Pancreas (tissue), 10 donors: ENCODE results near the gene ME3. TPM values are rescaled to one million over a fixed set of nuclear protein-coding genes. Genes with fewer than 3 reads are reported as not detected.

ENCODE experiments used
- ATAC-seq, 4 donors: fragments of 200-7000 bp; cut with Tn5 transposase; one replicate each; pipeline versions ENCODE4 v1.8.0 to v1.9.1; 2020; ENCODE audit warnings: mild to moderate bottlenecking in 4 of 4, moderate library complexity in 4 of 4
- DNase-seq, 6 donors: peaks; one replicate each; pipeline ENCODE4 v3.0.0-alpha.2; 2020
- FAIRE-seq: peaks from 2 replicates; lab custom pipeline; 2012; peaks lifted over from hg19 to GRCh38; lab: Jason Lieb, UNC
- H3K27ac ChIP-seq, 4 donors: fragments of 200-600 bp; sonication (generic); 1 replicate in 3 of 4; 2 replicates in 1 of 4; pipeline versions ENCODE4 v1.5.0 to v1.8.0; 2020
- H3K27me3 ChIP-seq, 4 donors: fragments of 200-600 bp; one replicate each; pipeline ENCODE4 v1.8.0; 2021
- H3K36me3 ChIP-seq, 3 donors: fragments of 200-600 bp; sonication (generic) in 1 of 3; one replicate each; pipeline versions ENCODE4 v1.5.0 to v1.8.0; 2020 to 2021
- H3K4me1 ChIP-seq, 3 donors: fragments of 200-600 bp; one replicate each; pipeline ENCODE4 v1.8.0; 2021
- H3K4me3 ChIP-seq, 4 donors: fragments of 200-600 bp; sonication (generic) in 2 of 4; one replicate each; pipeline versions ENCODE4 v1.5.0 to v1.8.0; 2020 to 2021
- H3K9me3 ChIP-seq, 4 donors: fragments of 200-600 bp; one replicate each; pipeline ENCODE4 v1.8.0; 2021
- whole genome bisulfite sequencing, 2 donors: extraction: QIAGEN DNeasy Blood & Tissue Kit; methylation state at CpG; one replicate each; pipeline ENCODE4 v1.1.7; 2013; 5-methylcytosine and 5-hydroxymethylcytosine counted together
- intact Hi-C, 3 donors: fragments of 100-400 bp; cut with DNase I; formaldehyde crosslinking; loops; one replicate each; pipeline versions ENCODE4 v1.11.1 to v1.14.2; 2022
- polyA plus RNA-seq, 2 donors: library from polyadenylated mRNA; stranded (reverse); fragments of 200-250 nt; gene quantifications; one replicate each; pipeline ENCODE4 v1.2.3, GENCODE V29; 2013
- total RNA-seq, 6 donors: library from RNA; stranded (reverse); fragmentation: NEBNext Ultra II Directional in 4 of 6; extraction: Animal tissue kit (Norgen Biotek cat#: 25700) in 4 of 6; gene quantifications; one replicate each; pipeline versions ENCODE4 v1.2.1 to v1.2.4, GENCODE V29; 2021 to 2023
- TF ChIP-seq, protein P1 (sequence below), 4 donors: fragments of 200-600 bp; sonication (generic) in 3 of 4; IDR thresholded peaks; one replicate each; pipeline versions ENCODE4 v1.5.0 to v1.8.0; 2021; ENCODE audit warnings: antibody characterized with exemption in 4 of 4
- donor health status: healthy with polysubstance abuse.
- donor health status: DM: no; HTN: no; CAD: no; lungs with moderate emphysema.
- donor health status: DM: no; HTN: no; CAD: no.
- donor health status: control.
- donor health status: control.
- donor health status: Bipolar disorder and iron deficiency.
- donor health status: DM: yes; HTN: yes; CAD: no.
- donor health status: DM: no; HTN: no; CAD: no.
- donor health status: DM: no; HTN: no; CAD: no.
- donor health status: DM: yes; HTN: yes; CAD: no.

Gene ME3
- total and polyA plus RNA-seq, 8 donors, result 6.5 to 38.8 (median 13.2) TPM

- H3K4me3 ChIP-seq, result no peak overlapping the region
- H3K9me3 ChIP-seq, result no peaks in the 10 kb centered on the region
- 59 to 71% methylated on average over 3 of the region's 3 CpGs for WGBS, 2 donors
- peak; percentile 58 to 73 (median 66) for DNase-seq
- no peak for FAIRE-seq
- TF ChIP-seq, protein P1, sequence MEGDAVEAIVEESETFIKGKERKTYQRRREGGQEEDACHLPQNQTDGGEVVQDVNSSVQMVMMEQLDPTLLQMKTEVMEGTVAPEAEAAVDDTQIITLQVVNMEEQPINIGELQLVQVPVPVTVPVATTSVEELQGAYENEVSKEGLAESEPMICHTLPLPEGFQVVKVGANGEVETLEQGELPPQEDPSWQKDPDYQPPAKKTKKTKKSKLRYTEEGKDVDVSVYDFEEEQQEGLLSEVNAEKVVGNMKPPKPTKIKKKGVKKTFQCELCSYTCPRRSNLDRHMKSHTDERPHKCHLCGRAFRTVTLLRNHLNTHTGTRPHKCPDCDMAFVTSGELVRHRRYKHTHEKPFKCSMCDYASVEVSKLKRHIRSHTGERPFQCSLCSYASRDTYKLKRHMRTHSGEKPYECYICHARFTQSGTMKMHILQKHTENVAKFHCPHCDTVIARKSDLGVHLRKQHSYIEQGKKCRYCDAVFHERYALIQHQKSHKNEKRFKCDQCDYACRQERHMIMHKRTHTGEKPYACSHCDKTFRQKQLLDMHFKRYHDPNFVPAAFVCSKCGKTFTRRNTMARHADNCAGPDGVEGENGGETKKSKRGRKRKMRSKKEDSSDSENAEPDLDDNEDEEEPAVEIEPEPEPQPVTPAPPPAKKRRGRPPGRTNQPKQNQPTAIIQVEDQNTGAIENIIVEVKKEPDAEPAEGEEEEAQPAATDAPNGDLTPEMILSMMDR (IDR thresholded peaks at IDR 0.05), result no peak
- H3K4me1 ChIP-seq, result peaks cover 0 to 3% (median 0%) of the 10 kb centered on the region in 3 donors
- intact Hi-C loops, result loop anchor here (5.0 to 10.0 kb wide), 2 partner anchors 355 to 357 kb away; no protein-coding TSS in a partner anchor
- peak overlapping the region in 3 of 4 donors; percentile 17 to 67 (median 66) for H3K27ac ChIP-seq
- ATAC-seq, result peak; percentile 55 to 73 (median 70)
- no peaks in the 10 kb centered on the region for H3K27me3 ChIP-seq
- H3K36me3 ChIP-seq, result no peaks in the 10 kb centered on the region
Observed at GRCh38 chr11:86459682-86460460, 212.5 kb downstream of the ME3 start.

DNA sequence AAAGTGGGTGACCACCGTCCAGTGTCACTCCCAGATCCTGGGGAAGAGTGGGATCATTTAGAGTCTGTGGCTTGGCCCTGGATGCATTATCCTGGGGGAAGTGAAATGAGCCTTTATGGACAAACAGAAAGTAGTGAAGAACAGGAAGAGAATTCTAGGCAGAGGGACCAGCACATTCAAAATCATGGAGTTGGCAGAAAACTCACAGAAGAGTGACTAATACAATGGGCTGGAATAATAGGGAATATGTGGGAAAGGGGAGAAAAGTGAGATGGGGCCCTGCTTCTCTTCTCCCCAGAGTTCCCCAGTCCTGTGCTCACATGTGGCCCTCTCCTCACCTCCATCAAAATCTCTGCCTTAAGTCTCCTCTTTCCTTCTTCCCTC, 213.4 kb downstream of the ME3 start:
- intact Hi-C loops, result loop anchor here in 2 of 3 donors (5.0 kb wide), 1 partner anchor 358 kb away; no protein-coding TSS in a partner anchor
- Histone ChIP-seq H3K27me3 (no peaks in the 10 kb centered on the region), H3K4me1 (peaks cover 0 to 3% (median 0%) of the 10 kb centered on the region in 3 donors), H3K4me3 (no peak overlapping the region), H3K36me3 (no peaks in the 10 kb centered on the region), H3K9me3 (no peaks in the 10 kb centered on the region), H3K27ac (peak overlapping the region in 2 of 4 donors; percentile 66 to 67)
- 80 to 97% methylated on average over 1 of the region's 1 CpG for WGBS, 2 donors
- FAIRE-seq (no peak), ATAC-seq (no peak), DNase-seq (no peak)
- TF ChIP-seq, protein P1 (IDR thresholded peaks at IDR 0.05), result no peak

DNA sequence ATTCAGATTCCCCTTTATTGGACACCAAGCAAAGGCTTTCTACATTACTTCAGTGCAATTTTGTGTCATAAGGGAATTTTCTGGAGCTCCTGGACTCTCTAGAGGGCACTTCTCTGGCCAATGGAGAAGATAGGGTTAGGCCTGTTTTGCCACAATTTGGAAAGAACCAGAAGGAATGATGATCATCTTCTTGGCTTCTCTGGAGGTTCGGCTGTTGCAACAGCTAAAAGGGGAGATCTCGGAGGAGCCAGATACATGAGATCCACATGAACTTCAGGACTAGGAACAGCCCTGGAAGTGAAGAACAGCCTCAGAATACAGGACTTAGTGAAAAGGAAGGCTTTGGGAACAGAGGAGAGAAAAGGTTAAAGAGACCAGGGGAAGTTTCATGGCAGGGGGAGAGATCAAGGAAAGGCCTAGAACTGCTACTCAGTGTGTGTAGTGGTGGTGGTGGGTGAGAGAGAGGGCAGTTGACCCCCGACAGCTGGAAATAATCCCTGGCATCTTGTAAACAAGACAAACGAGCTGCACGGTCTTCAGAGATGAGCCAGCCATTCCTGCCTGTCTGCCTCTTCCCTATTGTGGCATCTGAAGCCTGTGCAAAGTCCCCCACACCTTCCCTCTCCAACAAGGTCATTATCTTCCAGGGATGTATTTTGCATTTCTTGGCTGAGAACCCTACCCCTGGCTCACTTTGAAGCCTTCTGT, 214.0 kb downstream of the ME3 start:
- TF ChIP-seq, protein P1 (IDR thresholded peaks at IDR 0.05), result no peak
- WGBS, 2 donors, result 78 to 82% methylated on average over 5 of the region's 5 CpGs
- H3K27ac ChIP-seq, result peak overlapping the region in 2 of 4 donors; percentile 66 to 67

DNA sequence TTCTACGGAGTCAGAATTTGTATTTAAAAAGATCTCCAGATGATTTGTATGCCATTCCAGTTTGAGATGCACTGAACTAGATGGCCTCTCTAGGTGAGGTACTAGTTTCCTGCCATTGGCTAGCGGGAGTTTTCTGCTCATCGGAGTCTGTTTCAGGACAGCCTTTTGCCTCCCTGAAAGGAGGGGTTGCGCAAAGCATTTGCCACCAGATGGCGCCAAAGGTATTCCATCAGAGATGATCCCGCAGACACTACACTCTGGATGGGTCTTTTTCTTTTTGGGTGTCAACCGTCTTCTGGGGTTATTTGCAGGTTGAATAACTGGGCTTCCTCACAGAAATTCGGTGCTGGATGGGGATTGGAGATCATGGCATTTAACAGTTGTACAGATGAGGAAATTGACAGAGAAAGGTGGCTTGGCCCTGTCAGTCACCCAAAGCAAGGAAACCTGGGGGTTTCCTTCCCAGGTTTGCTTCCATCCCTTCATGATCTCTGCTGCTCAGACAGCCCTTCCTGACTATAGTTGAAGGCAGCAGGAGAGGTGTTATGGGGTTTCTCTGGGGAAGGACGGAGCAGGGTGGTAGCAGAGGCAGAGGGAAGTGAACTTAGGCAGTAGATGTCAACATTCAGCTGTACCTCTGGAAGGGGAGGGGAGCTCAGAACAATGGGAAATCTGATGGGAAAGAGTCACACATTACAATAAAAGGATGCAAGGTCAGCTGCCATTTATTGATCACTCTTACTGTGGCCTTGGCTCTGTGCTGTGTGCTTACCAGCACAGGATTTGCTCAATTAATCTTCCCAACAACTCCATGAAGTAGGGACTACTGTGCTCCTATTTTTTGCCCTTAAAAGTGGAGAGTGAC, 216.1 kb downstream of the ME3 start:
- FAIRE-seq, result no peak
- Histone ChIP-seq H3K27me3 (no peaks in the 10 kb centered on the region), H3K27ac (peak overlapping the region in 1 of 4 donors; percentile 44), H3K36me3 (no peaks in the 10 kb centered on the region), H3K4me3 (no peak overlapping the region), H3K9me3 (no peaks in the 10 kb centered on the region), H3K4me1 (peaks cover 0 to 3% (median 0%) of the 10 kb centered on the region in 3 donors)
- TF ChIP-seq, protein P1 (IDR thresholded peaks at IDR 0.05), result peak; percentile 71 to 84 (median 72)
- ATAC-seq, result peak; percentile 76 to 86 (median 84)
- peak; percentile 60 to 85 (median 78) for DNase-seq
- WGBS, 2 donors, result 12 to 13% methylated on average over 9 of the region's 9 CpGs
- intact Hi-C loops, result loop anchor here in 2 of 3 donors (5.0 kb wide), 1 partner anchor 361 kb away; no protein-coding TSS in a partner anchor

More for the DNA sequence above, 214.0 kb downstream of the ME3 start:
- no peaks in the 10 kb centered on the region for H3K27me3 ChIP-seq
- DNase-seq (no peak), FAIRE-seq (no peak), ATAC-seq (no peak)
- H3K4me1 ChIP-seq, result peaks cover 0 to 3% (median 0%) of the 10 kb centered on the region in 3 donors
- no peaks in the 10 kb centered on the region for H3K36me3 ChIP-seq
- no peak overlapping the region for H3K4me3 ChIP-seq
- no peaks in the 10 kb centered on the region for H3K9me3 ChIP-seq
- intact Hi-C loops, result loop anchor here in 2 of 3 donors (5.0 kb wide), 1 partner anchor 359 kb away; no protein-coding TSS in a partner anchor
